GM19025 (cell line): ENCODE measurements around the gene PDE12.

ENCODE experiments used
- ATAC-seq: cut with Tn5 transposase; IDR thresholded peaks from one replicate; pipeline ENCODE4 v1.9.1; 2021; ENCODE audit warnings: mild to moderate bottlenecking, low read depth, moderate library complexity; ENCODE audit not compliant: unreplicated experiment

PDE12 gene, protein sequence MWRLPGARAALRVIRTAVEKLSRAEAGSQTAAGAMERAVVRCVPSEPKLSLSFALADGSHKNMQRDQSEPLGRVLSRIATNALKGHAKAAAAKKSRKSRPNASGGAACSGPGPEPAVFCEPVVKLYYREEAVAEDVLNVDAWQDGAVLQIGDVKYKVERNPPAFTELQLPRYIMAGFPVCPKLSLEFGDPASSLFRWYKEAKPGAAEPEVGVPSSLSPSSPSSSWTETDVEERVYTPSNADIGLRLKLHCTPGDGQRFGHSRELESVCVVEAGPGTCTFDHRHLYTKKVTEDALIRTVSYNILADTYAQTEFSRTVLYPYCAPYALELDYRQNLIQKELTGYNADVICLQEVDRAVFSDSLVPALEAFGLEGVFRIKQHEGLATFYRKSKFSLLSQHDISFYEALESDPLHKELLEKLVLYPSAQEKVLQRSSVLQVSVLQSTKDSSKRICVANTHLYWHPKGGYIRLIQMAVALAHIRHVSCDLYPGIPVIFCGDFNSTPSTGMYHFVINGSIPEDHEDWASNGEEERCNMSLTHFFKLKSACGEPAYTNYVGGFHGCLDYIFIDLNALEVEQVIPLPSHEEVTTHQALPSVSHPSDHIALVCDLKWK

DNA sequence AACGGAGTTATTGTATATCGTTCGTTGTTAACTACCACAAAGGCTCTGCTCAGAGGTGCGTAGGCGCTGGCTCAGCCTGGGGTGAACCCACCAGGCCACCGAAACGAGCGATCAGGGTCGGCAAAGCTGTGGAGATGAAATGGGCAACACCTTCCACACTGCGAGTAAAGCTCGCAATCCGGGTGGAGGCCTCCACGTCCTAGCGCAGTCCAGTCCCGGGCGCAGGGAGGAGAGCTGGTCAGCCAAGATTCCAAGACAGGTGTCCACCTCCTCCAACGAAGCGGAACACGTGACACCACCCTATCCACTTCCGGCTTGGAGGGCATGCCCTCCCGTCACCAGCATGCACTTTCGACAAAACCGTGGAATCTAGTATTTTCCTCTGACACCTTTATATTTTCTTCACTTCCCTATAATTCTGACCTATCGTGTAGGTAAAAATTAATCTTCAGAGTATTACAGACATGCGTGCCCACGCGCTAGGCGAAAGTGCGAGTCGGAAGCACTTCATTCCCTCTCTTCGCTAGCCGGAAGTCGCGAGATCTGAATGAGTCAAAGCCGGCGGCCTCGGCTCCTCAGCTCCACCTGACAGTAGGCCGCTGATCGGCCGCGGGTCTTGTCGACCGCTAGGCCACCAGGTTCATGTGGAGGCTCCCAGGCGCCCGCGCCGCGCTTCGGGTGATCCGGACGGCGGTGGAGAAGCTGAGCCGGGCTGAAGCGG is at the start of gene PDE12:
TSS of gene PDE12 (plus strand) at position 537 of the 721 bp plus-strand sequence. CDS start at position 643, 106 bp downstream.
- ATAC-seq: peak; percentile 84

DNA sequence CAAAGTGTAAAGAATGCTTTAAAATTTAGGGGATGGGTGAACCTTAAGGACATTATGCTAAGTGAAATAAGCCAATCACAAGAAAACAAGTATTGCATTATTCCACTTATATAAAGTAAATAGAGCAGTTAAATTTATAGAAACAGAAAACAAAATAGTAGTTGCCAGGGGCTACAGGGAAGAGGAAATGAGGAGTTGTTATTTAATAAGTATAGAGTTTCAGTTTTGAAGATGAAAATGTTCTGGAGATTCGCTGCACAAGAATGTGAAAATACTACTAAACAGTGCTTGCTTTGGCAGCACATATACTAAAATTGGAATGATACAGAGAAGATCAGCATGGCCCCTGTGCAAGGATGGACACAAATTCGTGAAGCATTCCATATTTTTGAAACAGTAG is 43.9 kb upstream of the PDE12 start:
- ATAC-seq: no peak

DNA sequence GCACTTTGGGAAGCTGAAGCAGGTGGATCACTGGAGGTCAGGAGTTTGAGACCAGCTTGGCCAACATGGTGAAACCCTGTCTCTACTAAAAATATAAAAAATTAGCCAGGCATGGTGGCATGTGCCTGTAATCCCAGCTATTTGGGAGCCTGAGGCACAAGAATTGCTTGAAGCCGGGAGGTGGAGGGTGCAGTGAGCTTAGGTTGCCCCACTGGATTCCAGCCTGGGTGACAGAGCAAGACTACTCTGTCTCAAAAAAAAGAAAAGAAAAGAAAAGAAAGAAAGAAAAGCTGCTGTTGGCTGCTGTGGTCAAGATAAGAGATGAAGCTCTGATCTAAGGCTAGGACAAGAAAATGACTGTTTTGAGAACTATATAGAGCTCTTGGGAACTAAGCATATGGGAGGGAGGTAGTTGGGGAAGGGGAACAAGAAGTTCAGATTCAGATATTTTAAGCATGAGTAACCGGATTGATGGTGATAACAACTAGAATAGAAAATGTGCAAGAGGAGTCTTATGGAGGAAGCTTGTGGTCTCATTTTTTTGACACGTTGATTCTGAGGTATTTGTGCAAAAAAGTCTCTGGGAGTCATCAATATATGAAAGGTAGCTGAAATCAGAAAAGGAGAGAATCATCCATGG is 37.7 kb upstream of the PDE12 start:
- ATAC-seq: no peak

DNA sequence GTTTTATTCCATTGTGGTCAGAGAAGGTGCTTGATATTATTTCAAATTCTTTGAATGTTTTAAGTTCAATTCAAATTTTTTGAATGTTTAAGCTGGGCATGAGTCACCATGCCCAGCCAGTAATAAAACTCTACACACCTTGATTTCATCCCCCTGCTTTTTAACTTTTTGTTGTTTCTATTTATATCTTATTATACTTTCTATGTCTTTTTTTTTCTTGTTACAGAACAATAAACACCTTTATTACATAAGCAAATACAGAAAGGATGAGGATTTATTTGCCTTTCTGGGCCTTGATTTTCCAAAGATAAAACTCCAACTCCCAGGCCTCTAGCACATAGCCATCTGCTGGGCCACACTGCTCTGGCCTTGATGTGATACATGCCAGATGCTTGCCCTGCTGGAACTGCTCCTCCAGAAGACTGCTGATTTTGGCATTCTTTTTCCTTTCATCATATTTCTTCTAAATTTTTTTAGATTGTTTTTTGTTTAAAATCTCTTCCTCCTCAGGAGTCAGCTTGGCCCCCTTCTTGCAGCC is 25.9 kb upstream of the PDE12 start:
- no peak for ATAC-seq

DNA sequence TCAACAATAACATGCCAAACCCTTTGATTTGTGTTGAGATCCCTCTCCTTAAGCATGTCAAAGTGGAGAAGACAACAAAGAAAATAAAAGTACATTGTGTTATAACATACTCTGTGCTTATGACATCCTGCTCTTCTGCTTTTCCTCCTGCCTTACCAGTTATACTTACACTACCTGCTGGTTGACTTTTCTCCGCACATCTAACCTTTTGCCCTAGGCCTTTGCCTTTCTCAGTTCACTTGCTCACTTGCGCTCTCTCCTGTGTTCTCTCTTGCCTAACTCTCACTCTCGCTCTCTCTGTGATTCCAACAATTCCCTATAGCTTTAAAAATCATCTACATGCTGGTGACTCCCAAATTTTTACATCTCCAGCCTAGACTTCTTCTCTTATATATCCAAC is 17.6 kb upstream of the PDE12 start:
- no peak for ATAC-seq

DNA sequence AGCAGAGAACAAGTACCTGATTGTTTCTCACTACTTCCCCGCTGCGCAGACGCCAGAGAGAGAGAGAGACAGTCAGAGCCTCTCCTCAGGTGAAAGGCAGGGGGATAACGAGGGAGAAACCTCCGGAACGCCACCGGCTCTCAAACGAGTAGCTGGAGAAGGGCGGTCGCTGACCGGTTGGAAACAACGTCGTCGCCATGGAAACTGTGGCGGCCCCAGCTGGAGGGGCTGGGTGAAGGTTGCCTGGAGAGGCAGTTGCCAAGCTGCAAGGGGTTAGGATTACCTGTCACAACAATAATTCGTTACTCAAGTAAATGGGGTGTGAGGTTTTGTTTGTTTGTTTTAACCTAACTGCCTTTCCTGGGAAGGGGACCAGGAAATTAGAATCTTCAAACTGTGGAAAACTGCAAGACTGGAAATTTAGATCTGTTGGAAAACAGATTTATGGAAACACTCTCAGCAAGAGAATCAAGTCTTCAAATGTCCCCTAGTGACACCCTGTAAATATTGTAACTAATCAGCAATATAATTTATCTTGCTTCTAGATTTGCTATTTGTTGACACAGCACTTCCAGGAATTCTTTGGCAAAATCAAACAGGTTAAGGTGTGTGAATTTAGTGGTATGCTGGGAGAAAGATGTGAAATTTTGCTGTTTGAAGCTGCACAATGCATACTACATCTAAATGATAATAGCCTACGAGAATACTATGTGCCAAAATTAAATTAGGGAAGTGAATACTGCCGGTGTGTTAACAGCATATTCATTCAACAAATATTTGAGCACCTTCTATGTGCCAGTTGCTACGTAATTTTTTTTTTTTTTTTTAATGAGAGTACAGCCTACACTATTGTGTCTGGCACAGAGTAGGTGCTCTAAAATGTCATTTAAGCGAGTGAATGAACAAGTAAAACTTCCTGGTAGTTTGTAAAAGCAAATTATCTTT is 11.6 kb upstream of the PDE12 start, which contains the start of gene DNAH12:
TSS of gene DNAH12 (minus strand) at position 164 of the 945 bp plus-strand sequence. CDS start 1,474 bp downstream, outside the sequence.
- no peak for ATAC-seq

DNA sequence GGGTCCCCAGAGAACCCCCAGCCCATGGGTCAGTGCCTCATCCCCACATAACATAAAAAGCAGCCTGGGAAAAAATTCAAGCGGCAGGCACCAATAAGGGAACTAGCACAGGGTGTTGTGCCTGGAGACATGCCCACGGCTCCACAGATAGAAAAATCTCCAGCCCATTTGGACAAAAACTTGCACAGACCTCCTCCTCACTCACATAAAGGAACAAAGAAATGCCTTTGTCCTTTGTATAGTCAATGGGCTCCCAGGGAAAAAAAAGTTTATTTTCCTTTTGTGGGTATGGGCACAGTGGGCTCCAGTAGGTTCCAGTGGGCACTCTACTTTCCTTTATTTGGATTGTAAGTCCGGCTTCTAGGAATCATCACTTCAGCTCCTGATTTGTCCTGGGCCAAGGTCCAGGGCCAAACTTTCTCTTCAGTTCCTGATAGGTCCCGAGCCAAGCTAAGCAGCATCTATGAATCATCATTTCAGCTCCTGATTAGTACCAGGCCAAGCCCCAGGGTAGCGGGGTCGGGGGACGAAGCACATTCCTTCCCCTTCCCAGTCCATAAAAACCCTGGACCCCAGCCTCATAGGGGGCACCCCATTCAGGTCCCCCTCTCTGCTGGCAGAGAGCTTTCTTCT is 10.3 kb upstream of the PDE12 start:
- no peak for ATAC-seq

DNA sequence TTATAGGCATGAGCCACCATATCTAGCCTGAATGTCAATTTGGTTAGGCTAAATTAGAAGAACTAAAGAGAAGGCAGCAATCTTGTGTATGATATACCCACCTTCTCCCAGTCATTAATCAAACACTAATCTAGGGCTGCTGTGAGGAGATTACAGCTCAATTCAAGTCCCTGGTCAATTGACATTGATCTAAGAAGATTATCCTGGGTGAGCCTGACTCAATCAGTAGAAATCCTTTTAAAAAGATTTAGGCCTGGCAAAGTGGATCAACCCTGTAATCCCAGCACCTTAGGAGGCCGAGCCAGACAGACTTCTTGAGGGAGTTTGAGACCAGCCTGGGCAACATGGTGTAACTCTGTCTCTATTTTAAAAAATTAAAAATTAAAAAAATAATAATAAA is 9.5 kb upstream of the PDE12 start:
- ATAC-seq: no peak

DNA sequence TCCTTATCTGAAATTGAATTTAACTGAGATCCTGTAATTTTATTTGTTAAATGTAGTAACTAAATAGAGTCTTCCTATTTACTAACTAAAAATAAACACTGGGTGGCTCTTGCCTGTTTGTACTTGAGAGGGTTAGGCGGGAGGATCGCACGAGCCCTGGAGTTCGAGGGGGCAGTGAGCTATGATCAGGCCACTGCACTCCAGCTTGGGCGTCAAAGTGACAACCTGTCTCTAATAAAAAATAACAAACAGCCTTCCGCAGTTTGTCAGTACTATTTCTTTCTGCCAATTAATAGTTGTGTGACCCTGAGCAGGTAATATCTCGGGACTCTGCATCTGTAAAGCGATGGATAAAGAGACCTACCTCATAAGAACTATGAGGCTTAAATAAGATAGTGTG is 768 bp upstream of the PDE12 start:
- no peak for ATAC-seq

DNA sequence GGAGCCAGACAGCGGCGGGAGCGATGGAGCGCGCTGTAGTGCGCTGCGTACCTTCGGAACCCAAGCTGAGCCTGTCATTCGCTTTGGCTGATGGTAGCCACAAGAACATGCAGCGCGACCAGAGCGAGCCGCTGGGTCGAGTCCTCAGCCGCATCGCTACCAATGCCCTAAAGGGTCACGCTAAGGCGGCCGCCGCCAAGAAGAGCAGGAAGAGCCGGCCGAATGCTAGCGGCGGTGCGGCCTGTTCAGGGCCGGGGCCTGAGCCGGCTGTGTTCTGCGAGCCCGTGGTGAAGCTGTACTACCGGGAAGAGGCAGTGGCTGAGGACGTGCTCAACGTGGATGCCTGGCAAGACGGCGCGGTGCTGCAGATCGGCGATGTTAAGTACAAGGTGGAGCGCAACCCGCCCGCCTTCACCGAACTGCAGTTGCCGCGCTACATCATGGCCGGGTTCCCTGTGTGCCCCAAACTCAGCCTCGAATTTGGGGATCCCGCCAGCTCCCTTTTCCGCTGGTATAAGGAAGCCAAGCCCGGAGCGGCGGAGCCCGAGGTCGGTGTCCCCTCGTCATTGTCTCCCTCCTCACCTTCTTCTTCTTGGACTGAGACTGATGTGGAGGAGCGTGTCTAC is 498 bp downstream of the PDE12 start:
- peak; percentile 25 for ATAC-seq

DNA sequence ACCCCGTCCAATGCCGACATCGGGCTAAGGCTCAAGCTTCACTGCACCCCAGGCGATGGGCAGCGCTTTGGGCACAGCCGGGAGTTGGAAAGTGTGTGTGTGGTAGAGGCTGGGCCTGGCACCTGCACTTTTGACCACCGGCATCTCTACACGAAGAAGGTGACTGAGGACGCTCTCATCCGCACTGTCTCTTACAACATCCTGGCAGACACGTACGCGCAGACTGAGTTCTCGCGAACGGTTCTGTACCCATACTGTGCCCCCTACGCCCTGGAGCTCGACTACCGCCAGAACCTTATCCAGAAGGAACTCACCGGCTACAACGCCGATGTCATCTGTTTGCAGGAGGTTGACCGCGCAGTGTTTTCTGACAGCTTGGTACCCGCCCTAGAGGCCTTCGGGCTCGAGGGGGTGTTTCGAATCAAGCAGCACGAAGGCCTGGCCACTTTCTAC is 1.0 kb downstream of the PDE12 start:
- ATAC-seq: no peak

DNA sequence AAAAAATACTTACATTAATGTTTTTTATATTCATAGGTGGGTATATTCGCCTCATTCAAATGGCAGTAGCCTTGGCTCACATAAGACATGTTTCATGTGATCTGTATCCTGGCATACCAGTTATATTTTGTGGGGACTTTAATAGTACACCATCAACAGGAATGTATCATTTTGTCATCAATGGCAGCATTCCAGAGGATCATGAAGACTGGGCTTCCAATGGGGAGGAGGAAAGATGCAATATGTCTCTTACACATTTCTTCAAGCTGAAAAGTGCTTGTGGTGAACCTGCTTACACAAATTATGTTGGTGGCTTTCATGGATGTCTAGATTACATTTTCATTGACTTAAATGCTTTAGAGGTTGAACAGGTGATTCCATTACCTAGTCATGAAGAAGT is 3.5 kb downstream of the PDE12 start:
- ATAC-seq: no peak

DNA sequence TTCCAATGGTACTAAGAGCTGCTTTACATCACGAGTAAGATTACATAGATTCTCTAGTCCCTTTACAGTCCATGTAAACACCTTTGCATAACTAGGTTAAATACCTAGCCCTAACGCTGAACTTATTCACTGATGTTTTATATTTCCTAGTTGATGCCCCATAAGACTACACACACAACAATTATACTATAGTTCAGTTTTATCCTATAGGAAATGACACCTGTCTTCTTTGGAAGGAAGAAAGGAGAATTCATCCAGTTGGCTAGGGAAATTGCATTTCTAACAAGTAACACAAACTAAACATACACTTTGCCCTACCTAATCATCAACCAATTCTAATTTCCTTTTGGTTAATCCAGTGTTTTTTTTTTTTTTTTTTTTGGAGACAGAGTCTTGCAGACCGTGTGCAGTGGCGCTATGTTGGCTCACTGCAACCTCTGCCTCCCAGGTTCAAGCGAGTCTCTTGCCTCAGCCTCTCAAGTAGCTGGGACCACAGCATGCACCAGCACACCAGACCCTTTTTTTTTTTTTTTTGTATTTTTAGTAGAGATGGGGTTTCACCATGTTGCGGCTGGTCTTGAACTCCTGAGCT is 13.9 kb downstream of the PDE12 start:
- no peak for ATAC-seq

DNA sequence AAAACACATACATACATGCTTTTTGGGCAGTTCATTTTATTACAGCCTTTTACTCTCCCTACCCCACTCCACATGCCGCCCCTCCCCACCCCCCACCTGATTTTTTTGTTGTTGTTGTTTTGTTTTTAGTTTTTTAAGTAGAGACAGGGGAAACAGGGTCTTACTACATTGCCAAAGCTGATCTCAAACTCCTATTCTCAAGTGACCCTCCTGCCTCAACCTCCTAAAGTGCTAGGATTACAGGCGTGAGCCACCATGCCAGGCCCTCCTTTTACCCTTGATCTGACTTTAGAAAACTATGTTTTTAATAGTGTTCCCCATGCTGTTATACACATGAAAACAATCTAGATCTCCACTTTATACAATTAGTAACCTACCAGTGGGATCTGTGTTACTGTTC is 14.8 kb downstream of the PDE12 start:
- no peak for ATAC-seq

DNA sequence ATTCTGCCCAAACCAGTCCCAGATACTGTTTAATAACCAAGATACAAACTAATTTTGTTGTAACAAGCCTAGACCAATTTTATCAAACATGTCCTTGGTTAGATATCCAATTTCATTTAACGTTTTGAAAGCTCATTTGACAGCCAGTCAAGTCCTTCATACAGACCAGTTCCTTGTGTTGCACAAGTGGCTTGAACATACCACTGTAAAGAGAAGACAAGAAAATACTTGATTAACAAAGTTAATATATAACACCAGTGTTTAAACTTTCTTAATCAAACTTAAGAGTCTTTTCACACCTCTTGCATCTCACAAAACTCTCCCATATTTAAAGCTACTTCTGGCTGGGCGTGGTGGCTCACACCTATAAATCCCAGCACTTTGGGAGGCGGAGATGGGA is 16.0 kb downstream of the PDE12 start:
- no peak for ATAC-seq

DNA sequence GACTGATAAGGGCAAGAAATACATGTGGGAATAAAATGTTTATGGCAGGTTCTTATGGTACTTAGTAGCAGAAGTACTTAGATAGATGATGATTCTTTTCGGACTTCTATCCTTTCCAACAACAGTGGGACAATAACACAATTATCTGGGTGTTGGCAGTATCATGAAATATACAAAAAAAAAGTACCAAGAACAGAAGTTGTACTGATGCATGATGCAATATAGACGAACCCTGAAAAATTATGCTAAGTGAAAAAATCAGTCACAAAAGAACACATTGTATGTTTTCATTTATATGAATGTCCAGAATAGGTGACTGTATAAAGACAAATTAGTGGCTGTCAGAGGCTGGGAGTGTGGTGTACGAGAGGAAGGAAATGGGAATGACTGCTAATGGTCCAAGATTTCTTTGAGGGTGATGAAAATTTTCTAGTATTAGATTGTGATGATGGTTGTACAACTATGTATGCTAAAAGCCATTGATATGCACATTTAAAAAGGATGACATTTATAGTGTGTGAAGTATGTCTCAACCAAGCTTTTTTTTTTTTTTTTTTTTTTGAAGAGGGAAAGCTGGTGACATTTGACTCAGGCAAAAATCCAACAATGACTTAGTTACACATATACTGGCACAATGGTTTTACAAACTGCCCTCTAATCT is 20.0 kb downstream of the PDE12 start:
- no peak for ATAC-seq

DNA sequence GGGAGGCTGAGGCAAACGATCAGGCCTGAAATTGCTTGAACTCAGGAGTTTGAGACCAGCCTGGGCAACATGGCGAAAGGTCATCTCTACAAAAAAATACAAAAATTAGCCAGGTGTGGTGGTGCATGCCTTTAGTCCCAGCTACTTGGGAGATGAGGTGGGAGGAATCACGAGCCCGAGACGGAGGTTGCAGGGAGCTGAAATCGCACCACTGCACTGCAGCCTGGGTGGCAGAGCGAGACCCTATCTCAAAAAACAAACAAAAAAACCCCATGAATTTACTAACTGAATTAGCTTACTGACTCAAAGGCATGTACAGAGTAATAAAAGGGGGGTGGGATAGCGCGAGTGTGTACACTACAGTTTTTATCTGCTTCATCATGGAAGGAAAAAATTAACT is 21.7 kb downstream of the PDE12 start:
- no peak for ATAC-seq
